PC-9 (cell line): ENCODE data around the gene ARHGAP24.

Experiments
- EZH2 ChIP-seq: fragments of 200-600 bp; sonication (generic); IDR thresholded peaks from 2 replicates; pipeline ENCODE4 v1.8.0; 2017; ENCODE audit warnings: antibody characterized with exemption, low read depth
- TF ChIP-seq, protein P1 (sequence below): fragments of 200-600 bp; sonication (generic); conservative IDR thresholded peaks from 2 replicates; pipeline ENCODE4 v1.6.1; 2017; ENCODE audit warnings: mixed run types, antibody characterized with exemption, mild to moderate bottlenecking, moderate library complexity

GRCh38 chr4:85763202-85763601, 288.3 kb downstream of the ARHGAP24 start:
- TF ChIP-seq EZH2, result no peak
- TF ChIP-seq, protein P1, sequence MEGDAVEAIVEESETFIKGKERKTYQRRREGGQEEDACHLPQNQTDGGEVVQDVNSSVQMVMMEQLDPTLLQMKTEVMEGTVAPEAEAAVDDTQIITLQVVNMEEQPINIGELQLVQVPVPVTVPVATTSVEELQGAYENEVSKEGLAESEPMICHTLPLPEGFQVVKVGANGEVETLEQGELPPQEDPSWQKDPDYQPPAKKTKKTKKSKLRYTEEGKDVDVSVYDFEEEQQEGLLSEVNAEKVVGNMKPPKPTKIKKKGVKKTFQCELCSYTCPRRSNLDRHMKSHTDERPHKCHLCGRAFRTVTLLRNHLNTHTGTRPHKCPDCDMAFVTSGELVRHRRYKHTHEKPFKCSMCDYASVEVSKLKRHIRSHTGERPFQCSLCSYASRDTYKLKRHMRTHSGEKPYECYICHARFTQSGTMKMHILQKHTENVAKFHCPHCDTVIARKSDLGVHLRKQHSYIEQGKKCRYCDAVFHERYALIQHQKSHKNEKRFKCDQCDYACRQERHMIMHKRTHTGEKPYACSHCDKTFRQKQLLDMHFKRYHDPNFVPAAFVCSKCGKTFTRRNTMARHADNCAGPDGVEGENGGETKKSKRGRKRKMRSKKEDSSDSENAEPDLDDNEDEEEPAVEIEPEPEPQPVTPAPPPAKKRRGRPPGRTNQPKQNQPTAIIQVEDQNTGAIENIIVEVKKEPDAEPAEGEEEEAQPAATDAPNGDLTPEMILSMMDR, result no peak
